Stimulated activated CD8-positive, alpha-beta memory T cell treated with anti-CD3 and anti-CD28 coated beads, Interleukin-15, amount 100 ng/mL, for 1 hour (primary cell): ENCODE measurements around the gene HOXD1.

Experiments
- DNase-seq: peaks from one replicate; pipeline ENCODE4 v3.0.0-alpha.2; 2020; ENCODE audit warnings: low read depth

The HOXD1 gene

DNA sequence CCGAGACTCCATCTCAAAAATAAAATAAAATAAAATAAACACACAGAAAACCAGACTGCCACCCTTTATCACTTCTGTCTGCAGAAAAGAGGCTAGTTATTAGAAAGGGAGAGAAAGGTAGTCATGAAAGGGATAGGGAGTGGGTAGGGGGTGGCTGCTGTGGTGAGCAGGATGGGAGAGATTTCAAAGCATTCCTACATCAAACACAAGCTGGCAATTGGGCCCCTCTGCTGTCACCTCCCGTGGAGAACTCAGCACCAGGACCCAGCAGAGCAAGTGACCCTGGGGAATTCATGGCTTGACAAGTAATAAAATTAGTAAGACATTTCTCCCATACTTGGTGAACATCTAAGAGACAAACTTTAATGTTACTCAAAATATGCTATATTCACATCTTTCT, 3.7 kb upstream of the HOXD1 start:
- DNase-seq, result no peak

- no peak for DNase-seq
Observed at GRCh38 chr2:176186024-176186423, 2.4 kb upstream of the HOXD1 start.

DNA sequence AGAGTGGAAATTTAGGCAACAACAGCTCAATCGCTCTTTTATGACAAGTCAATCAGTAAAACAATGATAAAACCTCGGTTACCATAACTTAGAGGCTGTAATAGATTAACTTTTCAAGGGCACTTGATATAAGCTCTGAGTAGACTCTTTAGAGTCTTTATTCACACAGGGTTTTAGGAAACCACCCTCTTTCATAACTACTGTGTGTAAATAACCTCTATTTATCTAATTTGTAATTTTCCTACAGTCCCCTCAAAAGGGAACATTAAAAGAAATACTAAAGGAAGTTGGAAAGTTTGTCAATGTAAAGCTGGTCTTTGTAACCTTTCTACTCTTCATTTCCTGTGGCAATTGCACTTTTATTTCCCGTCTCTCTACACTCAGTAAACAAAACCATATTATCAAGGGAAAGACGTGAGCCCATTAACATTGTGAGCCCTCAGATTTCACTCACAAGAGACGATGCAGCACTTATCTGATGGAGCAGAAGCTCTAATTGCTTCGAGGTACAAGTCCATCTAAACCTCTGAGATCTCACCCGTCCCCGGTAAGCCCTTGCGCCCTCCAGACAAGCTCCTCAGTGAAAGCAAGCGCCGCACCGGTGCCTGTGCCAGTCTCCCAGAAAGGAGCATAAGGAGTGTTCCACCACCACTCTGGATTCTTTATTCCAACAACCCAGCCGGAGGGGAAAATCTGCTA, 1.1 kb upstream of the HOXD1 start:
- no peak for DNase-seq

GRCh38 chr2:176188774-176189680, 559 bp downstream of the HOXD1 start:
- DNase-seq, result no peak

- no peak for DNase-seq
Observed at GRCh38 chr2:176189681-176190641, 1.5 kb downstream of the HOXD1 start.

DNA sequence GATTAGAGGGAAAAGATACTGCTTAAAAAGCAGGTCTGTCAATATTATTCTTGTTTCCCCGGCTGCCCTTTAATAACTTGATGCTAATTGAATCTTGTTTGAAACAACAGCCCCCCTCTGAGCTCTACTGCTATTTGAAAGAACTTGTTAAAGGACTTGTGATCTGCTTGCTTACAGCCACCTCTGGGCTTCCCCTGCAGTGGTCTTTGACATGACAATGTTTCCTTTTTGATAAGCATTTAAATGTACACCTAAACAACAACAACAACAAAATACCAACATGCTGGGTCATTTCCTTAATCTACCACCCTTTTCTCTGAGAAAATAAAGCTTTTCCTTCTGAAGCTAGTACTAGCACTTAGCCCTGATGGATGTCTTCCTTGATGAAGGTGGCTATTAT, 3.9 kb downstream of the HOXD1 start:
- no peak for DNase-seq

DNA sequence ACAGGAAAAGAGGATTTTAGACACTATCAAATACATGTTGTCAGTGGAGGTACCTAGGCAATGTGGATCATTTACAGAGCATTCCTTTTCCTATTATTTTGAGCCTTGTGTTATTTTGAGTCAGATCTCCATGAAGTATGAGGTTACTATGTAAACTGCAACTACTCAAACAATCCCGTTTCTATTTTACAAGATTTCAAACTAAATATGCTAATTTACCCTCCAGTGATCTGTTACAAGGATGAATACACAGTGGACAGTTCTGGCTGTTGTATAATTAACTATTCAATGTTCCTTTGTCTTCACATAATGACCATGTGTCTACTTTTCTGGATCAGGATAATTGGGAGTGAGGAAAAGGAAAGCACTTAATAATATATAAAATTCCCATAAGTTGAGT, 4.6 kb downstream of the HOXD1 start:
- DNase-seq, result no peak

DNA sequence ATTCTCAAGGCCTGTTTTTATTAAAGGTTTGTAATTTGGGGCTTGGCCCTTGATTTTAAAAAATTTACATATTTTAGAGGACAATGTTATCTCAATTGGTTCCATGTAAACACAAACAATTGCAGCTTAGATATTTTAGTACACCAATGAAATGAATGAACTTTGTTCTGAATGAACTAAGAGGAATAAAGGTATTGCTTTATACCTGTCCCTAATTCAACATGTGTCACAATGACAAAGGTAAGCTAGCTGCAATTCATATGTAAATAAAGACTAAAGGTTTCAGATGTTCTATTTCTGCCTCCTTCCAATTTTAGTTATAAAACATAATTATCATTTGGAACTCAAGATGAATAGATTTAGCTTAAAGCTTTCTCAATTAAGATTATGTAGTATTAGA, 11.4 kb downstream of the HOXD1 start:
- DNase-seq, result no peak

- DNase-seq, result no peak
Observed at GRCh38 chr2:176200971-176201370, 12.5 kb downstream of the HOXD1 start.

GRCh38 chr2:176202491-176202890, 14.0 kb downstream of the HOXD1 start:
- no peak for DNase-seq

GRCh38 chr2:176205126-176205525, 16.7 kb downstream of the HOXD1 start:
- DNase-seq, result no peak

GRCh38 chr2:176206136-176206535, 17.7 kb downstream of the HOXD1 start:
- no peak for DNase-seq

DNA sequence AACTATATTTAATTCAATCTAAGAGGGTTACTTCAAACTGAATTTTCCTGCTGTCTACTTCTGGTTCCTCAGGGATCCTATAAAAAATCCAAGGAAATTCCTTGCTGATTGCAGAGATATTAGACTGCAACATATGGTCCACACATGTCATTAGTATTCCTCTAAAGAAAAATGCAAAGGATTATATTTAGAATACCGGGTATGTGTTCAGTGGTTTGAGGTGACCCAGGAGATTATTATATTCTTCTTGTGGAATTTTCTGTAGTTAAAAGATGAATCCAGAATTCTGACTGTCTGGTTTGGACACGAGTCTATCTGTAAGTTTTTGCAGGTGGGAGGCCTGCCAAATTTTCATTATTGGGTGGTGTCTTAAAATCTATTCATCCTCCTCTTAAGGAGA, 18.2 kb downstream of the HOXD1 start:
- DNase-seq, result no peak

- no peak for DNase-seq
Observed at GRCh38 chr2:176211110-176211509, 22.6 kb downstream of the HOXD1 start.

GRCh38 chr2:176212276-176212675, 23.8 kb downstream of the HOXD1 start:
- no peak for DNase-seq

DNA sequence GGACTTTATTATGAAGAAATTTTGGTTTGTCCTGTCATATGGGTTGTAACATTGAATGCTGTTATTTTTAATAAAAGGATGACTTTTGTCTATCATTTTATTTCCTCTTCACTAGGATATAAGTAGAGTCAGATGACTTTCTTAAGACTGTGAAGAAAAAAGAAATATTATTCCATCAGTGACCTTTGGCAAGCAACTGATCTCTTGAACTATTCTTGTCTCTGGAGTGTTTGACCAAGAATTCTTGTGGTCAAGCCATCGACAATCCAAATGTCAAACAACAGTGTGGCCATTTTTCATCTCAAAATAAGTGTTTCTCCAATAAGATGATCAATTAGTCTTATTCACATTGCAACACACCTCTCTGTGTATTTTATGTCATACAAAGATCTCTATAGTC, 24.9 kb downstream of the HOXD1 start:
- no peak for DNase-seq

DNA sequence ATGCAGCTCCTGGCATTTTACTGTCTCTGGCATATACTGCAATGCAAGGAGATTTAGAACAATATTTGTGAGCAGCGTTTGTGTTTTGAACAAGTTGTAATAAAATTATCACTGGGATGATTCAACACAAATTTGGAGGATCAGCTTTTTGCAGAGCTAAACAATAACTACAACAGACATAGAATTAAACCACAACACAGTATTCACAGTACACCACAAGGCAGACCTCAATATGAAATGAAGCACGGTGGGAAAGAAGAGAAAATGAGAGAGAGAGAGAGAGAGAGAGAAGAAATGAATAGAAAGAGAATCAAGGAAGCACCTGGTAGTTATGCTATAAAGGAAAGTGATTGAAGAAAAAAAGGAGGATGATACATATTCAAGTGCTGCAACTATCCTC, 39.4 kb downstream of the HOXD1 start:
- DNase-seq, result no peak

DNA sequence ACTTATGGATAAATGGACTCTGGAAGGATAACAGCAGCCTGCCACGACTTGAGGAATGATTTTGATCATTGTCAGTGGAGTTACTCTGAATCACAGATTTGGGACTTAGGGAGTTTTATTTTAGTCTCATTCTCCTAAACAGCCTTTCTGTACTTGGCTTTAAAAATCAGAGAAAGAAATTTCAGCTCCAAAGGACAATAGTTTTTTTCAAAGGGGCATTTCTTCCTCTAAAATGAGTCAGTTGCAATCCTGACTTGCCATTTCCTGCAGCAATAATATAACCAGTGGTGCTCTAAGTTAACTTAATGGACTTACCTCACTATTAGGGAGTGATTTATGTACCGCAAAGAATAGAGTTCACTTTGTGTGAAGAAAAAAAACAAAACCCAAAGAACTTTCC, 45.7 kb downstream of the HOXD1 start:
- DNase-seq, result no peak

GRCh38 chr2:176234940-176235339, 46.5 kb downstream of the HOXD1 start:
- DNase-seq, result no peak

GRCh38 chr2:176237456-176237855, 49.0 kb downstream of the HOXD1 start:
- DNase-seq, result no peak

DNA sequence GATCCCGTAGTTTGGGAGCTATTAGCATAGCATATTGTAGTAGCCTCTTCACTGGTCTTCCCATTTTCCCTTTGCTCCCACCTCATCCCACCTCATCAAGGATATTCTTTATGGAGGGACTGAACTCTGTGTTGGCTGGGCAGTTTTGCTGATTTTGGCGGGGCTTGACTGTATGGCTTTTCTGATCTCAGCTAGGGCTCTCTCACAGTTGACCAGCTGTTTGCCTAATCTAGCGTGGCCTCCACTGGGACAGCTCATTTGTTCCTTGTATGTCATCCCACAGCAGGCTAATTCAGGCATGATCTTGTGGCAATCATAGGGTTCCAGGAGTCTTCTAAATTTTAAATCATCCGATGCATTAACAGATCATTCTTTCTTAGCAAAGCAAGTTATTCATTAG, 50.6 kb downstream of the HOXD1 start:
- DNase-seq, result no peak

DNA sequence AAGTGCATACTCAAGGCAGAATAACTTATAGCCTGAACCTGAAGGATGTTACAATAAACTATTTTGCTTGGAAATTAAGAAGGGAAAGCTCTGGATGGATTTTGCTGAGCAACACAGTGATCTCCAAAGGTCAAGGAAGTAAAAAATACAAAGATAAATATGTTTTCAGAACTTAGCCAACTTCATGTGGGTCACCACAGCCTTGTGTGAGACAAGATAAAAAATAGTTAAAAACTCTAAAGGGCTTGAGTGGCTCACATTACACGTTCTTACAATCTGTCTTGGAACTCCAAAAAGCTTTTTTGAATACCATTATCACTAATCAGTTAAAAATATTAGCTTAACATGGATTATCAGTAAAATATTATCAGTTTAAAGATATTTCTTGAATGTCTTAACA, 51.8 kb downstream of the HOXD1 start:
- DNase-seq, result no peak
